Occipital lobe (tissue), 1 donor: ENCODE data around the gene WDR59. TPM values are rescaled to one million over a fixed set of nuclear protein-coding genes. Genes with fewer than 3 reads are reported as not detected.

Experiments
- total RNA-seq: library from RNA; depleted of rRNA; stranded (reverse); fragments of >200 nt; gene quantifications from one replicate; pipeline ENCODE4 v1.2.3, GENCODE V29; 2014

WDR59 gene
- total RNA-seq, 1 donor from 2014 or later = 18.7 TPM

Other genes starting within 250 kb of the WDR59 start
- gene FA2H, start 210.3 kb downstream of the WDR59 start, total RNA-seq = 0.16 TPM
- gene ZNRF1, start 13.9 kb upstream of the WDR59 start, total RNA-seq = 19.5 TPM
- gene LDHD, start 131.7 kb upstream of the WDR59 start, total RNA-seq = 0.31 TPM
- gene ZFP1, start 163.4 kb upstream of the WDR59 start, total RNA-seq = 64.4 TPM
- not detected for gene CTRB2, start 222.0 kb upstream of the WDR59 start, total RNA-seq
- not detected for gene CTRB1, start 233.9 kb upstream of the WDR59 start, total RNA-seq